ENCODE measurements around the gene TTYH2.

The TTYH2 gene

GRCh38 chr17:74216505-74216904 is 3.1 kb downstream of the TTYH2 start:
- DNase-seq (ENCODE audit: low spot score), result no peak

- DNase-seq (ENCODE audit: low spot score), result peak; percentile 27
These were observed 3.8 kb downstream of the TTYH2 start for GRCh38 chr17:74217037-74217730.

- DNase-seq (ENCODE audit: low spot score), result no peak
These were observed 4.5 kb downstream of the TTYH2 start for GRCh38 chr17:74217888-74218287.

GRCh38 chr17:74218436-74218835 is 5.1 kb downstream of the TTYH2 start:
- no peak for DNase-seq (ENCODE audit: low spot score)

- no peak for DNase-seq (ENCODE audit: low spot score)
These were observed 6.3 kb downstream of the TTYH2 start for GRCh38 chr17:74219576-74220133.

- no peak for DNase-seq (ENCODE audit: low spot score)
These were observed 6.8 kb downstream of the TTYH2 start for GRCh38 chr17:74220219-74220618.

GRCh38 chr17:74220946-74221818 is 7.8 kb downstream of the TTYH2 start:
- DNase-seq (ENCODE audit: low spot score), result no peak

- DNase-seq (ENCODE audit: low spot score), result no peak
These were observed 9.0 kb downstream of the TTYH2 start for GRCh38 chr17:74222399-74222798.

GRCh38 chr17:74223901-74224300 is 10.5 kb downstream of the TTYH2 start:
- no peak for DNase-seq (ENCODE audit: low spot score)

- DNase-seq (ENCODE audit: low spot score), result no peak
These were observed 11.8 kb downstream of the TTYH2 start for GRCh38 chr17:74224959-74225725.

GRCh38 chr17:74226252-74226651 is 12.9 kb downstream of the TTYH2 start:
- no peak for DNase-seq (ENCODE audit: low spot score)

- no peak for DNase-seq (ENCODE audit: low spot score)
These were observed 14.1 kb downstream of the TTYH2 start for GRCh38 chr17:74227271-74228080.

GRCh38 chr17:74228306-74228978 is 15.1 kb downstream of the TTYH2 start:
- DNase-seq (ENCODE audit: low spot score), result no peak

GRCh38 chr17:74230896-74231295 is 17.5 kb downstream of the TTYH2 start:
- no peak for DNase-seq (ENCODE audit: low spot score)

GRCh38 chr17:74231928-74232907 is 18.8 kb downstream of the TTYH2 start:
- no peak for DNase-seq (ENCODE audit: low spot score)

GRCh38 chr17:74233937-74234336 is 20.6 kb downstream of the TTYH2 start:
- DNase-seq (ENCODE audit: low spot score), result no peak

GRCh38 chr17:74234486-74234885 is 21.1 kb downstream of the TTYH2 start:
- no peak for DNase-seq (ENCODE audit: low spot score)

- DNase-seq (ENCODE audit: low spot score), result no peak
These were observed 21.7 kb downstream of the TTYH2 start for GRCh38 chr17:74235040-74235581.

- DNase-seq (ENCODE audit: low spot score), result peak; percentile 68
These were observed 22.6 kb downstream of the TTYH2 start for GRCh38 chr17:74235911-74236371.

Data from kidney capillary endothelial cell (primary cell).